NCI-H526 treated with DMSO at 0.1 percent for 48 hours (cell line): Measurements from ENCODE around the gene XAF1.
"Not testable (repeated sequence)": the region's sequence is repeated elsewhere in the genome, so short reads cannot be mapped to it uniquely, and the experiment has no call there.

Experiments used
- DNase-seq: peaks from one replicate; lab custom pipeline; 2025; lab: John Stamatoyannopoulos, UW

The XAF1 gene

DNA sequence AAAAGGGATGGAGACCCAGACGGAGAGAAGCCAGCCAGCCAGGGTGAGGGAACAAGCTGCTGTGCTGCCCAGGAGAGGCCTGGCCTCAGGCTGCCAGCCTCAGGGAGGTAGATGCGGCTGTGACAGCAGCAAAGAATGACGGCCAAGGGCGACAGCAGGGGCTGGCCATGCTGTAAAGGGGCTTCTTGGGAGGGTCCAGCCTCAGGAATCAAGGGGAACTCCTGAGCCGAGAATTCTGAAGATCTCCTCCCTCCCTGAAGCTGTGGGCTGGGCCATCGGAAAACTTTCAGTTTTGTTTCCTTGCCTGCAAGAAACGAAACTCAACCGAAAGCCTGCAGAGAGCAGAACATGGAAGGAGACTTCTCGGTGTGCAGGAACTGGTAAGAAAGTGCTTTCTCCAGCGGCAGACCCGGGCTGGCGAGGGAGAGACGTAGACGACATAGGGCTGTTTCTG, at the start of gene XAF1:
TSS of gene XAF1 (plus strand) at position 316 of the 454 bp plus-strand sequence. CDS start at position 349, 33 bp downstream.
- DNase-seq, result no peak

DNA sequence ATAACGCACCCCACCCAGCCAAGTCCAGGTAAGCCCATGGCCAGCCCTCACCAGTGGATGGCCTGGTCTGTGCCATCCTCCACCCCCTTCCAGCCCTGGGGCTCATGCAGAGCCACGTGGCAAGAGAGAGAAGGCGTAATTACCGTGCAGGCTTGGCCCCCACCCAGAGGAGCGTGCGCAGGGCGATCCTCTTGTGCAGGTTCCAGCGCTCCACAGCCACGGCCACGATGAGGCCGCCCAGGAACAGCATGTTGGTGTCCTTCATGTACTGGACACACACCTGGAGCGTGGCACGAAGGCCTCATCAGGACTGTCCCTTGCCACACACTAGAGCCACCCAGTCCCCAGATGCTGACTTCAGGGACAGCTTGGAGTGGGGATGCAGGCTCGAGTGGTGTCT, 49.3 kb upstream of the XAF1 start:
- no peak for DNase-seq

DNA sequence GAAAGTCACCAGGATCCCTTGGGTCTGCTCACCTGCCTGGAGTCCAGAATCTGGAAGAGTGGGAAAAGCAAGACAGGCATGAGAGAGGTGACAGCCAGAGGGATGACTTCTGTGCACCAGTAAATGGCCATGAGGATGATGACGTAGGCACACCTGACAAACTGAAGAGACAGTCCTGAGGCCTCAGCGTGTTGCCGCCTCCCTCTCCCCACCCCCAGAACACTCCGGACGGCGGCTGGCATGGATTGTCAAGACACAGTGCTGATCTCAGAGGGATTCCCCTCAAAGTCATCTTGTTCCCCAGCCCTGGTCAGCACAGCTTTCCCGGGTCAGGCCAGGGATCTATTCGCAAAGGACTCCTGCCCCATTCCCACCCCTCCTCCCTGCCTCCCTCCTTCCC, 48.9 kb upstream of the XAF1 start:
- no peak for DNase-seq

GRCh38 chr17:6708357-6708961, 47.4 kb upstream of the XAF1 start:
- no peak for DNase-seq

DNA sequence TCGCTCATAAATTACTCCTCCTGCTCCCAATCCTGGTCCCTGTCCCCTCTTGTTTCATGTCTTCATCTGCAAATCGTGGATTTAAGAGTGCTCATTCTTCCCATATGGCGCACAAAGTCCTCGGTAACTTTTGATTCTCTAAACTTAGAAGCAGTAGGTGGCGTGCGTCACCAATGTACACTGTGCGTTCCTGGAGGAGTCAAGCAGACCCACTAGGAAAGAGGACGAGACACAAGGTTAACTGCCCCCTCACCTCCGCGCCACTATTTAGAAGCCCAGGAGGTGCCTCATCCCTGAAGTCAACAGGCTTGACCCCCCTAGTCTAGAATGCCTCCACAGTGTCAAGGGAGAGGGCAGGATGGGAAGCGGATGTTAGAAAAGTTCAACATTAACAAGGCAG, 45.5 kb upstream of the XAF1 start:
- DNase-seq, result no peak

- DNase-seq, result no peak
Measured at GRCh38 chr17:6711081-6711674, 44.7 kb upstream of the XAF1 start.

DNA sequence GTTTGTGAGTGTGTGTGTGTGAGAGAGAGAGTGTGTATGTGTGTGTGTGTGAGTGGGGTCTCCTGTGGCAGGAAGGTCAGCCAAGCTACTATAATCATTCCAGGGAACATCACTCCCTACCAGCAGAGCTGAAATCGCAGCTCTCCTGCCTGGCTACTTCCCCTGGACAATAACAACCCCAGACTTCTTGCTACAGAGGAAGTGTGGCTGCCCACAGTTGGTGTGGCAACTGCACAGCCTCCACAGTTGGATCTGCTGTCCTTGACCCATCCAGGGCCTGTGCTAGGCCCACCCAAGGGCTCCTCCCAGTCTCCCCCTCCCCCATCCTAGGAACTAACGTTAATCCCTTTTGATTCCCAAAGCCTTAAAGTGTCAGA, 44.2 kb upstream of the XAF1 start:
- no peak for DNase-seq

DNA sequence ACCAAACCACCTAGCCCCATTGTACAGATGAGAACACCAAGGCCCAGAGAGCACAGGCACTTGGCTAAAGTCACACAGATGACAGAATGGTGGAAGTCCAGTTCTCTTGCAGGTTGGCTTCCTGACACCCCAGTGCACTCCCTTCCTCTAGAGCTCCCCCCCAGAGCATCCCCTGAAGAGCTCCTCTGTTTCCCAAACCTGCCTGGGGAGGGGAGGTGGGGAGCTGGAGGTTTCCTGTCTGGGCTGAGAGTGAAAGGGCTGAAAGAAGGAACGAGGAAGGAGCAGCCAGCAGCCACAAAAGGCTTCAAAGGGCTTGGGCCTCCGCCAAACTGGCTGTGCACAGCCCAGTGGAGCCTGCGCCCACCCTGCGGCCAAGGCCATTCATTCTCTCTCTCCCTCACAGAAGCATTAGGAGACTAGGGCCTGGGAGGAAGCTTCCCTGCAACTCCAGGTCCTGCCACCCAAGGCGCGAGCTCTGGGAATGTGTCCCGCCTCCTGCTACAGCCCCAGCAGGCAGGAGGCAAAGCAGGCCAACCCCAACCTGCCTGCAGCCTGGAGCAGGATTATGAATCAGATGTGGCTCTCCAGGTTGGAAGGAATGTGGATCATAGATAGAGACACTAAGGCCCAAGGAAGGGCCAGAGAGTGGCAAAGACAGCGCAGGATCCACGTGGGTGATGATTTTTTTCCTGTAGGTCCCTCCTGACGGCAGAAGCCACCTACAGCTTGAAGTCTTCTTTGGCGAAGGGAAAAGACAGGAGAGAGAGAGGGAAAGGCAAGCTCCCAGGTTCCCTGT, 43.6 kb upstream of the XAF1 start:
- DNase-seq, result no peak

DNA sequence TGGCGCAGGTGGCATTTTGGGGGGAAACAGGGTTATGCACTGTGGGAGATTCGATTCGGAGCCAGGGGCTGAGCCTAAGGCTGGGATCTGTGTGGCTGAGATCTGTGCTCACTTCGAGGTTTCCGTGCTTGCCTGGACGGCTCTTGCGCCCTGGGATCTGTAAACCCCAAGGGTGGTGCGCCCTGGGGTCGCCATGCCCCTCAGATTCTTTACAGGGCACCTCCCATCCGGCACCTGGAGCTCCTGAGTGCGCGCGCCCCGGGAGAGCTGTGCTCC, 43.1 kb upstream of the XAF1 start:
- DNase-seq, result no peak

DNA sequence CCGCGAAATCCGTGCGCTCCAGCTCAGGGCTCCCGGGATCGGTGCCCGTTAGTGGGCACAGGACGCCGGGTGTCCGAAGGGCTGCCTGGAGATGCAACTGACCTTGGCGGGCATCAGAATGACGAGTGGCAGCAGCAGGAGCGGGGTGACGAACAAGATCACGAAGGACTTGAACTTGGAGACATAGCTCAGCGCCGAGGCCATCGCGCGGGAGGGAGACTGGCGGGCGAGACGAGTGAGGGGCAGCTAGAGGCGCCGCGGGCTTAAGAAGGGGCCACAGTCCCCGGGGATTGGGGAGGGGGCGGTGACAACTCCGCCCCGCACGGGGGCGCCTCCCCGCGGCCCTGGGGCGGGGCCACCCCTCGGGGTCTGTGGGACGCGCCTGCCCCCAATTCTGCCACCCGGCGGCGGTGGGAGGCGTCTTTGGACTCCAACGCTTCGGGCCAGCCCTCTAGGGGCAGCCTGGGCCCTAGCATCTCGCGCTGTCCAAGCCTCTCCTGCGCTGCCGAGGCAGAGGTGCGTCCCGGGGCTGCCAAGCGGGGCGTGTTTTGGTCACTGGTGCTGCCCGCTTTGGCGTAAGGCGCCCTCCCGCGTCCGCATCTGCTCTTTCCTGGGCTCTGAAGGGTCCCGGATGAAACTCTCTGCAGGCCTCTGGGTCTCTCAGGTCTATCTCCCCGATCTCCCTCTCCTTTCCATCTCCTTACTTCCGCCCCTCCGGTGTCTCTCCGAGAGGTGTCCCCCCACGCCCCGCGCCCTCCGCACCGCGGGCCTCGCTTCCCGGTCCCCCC, 42.5 kb upstream of the XAF1 start, which contains the start of gene SLC13A5:
TSS of gene SLC13A5 (minus strand) at position 240 of the 788 bp plus-strand sequence. CDS start at position 204, 36 bp downstream.
- DNase-seq, result no peak

DNA sequence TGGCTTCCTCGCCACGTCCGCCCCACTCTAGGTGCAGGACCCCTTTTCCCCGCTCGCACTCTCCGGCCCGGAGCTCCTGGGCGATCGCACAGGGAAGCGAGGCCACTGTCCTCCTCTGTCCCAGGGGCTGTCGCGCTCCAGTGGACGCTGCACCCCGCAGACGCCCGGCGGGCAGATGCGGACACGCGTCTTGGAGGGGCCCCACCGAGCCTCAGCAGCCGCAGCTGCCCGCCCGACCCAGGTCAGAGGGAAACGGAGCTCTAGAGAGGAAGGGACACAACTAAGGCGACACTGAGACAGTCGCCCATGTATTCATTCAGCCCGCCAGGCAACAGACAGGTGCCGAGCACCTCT, 42.0 kb upstream of the XAF1 start:
- no peak for DNase-seq

GRCh38 chr17:6714315-6714874, 41.5 kb upstream of the XAF1 start:
- DNase-seq, result no peak

GRCh38 chr17:6716736-6717135, 39.1 kb upstream of the XAF1 start:
- DNase-seq, result no peak

DNA sequence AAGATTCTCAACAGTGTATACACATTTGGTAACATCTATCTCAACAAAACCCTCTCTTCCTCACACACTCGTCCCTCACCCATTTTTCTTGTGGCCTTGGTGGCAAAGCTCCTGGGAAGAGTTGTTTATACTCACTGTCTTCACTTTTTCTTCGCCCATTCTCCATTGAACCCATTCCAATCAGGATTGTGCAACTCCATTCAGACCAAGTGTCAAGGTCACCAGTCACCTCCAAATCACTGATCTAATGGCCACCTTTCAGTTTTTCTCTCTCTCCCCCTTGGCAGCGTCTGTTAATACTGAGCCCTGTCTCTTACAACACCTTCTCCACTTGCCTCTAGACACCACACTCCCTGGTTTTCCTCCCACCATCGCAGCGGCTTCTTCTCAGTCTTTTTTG, 34.1 kb upstream of the XAF1 start:
- DNase-seq, result no peak

DNA sequence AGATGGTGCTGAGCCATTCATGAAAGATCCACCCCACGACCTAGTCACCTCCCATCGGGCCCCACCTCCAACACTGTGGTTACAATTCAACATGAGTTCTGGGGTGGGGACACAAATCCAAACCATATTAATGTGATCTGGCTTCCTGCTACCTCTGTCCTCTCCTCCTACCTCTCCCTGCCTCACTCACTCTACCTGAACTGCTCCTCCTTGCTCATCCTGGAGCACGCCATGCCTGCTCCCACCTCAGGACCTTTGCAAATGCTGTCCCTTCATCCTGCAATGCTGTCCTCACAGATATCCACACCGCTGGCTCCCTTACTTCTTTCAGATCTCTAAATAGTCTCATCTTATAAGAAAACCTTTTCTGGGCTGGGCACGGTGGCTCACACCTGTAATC, 31.8 kb upstream of the XAF1 start:
- no peak for DNase-seq

- no peak for DNase-seq
Measured at GRCh38 chr17:6729531-6729930, 26.3 kb upstream of the XAF1 start.

- not testable (repeated sequence) for DNase-seq
Measured at GRCh38 chr17:6746665-6747064, 9.2 kb upstream of the XAF1 start.

DNA sequence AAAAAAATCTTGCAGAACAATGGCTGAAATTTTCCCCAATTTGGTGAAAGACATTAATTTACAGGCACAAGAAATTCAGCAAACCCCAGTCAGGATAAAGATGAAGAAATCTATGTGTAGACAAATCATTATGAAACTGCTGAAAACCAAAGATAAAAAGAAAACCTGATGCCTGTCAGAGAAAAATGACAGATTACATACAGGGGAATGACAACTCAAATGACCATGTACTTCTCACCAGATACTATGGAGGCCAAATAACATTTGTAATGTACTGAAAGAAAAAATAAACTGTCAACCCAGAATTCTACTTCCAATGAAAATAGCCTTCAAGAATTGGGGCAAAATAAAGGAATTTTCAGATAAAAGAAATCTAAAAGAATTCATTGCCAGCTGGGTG, 7.2 kb upstream of the XAF1 start:
- no peak for DNase-seq

DNA sequence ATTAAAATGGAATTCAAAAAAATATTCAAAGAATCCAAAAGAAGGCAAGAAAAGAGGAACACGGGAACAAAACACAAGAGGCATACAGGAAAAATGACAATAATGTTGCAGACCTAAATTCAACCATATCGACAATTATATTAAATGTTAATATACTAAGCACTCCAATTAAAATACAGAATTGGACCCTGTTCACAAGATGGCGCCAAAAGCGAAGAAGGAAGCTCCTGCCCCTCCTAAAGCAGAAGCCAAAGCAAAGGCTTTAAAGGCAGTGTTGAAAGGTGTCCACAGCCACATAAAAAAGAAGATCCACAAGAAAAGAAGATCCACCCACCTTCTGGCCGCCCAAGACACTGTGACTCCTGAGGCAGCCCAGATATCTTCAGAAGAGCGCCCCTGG, 6.3 kb upstream of the XAF1 start:
- DNase-seq, result no peak

GRCh38 chr17:6752068-6752909, 3.6 kb upstream of the XAF1 start:
- no peak for DNase-seq

DNA sequence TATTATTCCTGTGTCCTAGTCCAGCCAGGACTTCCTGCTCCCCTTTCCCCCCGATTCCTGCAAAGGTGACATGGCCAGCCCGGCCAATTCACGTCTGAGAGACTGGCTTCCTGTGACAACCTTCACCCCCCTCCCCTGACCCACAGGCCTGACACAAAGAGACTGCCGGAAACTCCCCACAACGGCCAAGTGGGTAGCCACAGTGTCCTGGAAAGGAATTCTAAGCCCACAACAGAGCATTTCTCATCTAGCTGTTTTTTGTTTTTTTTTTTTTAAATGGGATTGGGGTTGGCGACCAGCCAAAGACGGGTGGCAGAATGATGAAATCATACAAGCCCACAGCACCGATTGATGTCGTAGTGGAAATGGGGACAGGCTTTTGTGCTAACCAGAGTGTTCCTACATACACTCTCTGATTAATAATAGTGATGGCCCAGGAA, 2.8 kb upstream of the XAF1 start:
- DNase-seq, result no peak
